SU-DHL-6 (cell line): ENCODE results near the gene EME2.

ENCODE experiments used
- H2AFZ ChIP-seq: fragments of 200-600 bp; sonication (generic); 2 replicates; pipeline ENCODE4 v1.6.1; 2014; ENCODE audit warnings: low read depth, mild to moderate bottlenecking, moderate library complexity, mixed read lengths, antibody characterized with exemption, low read length; ENCODE audit not compliant: severe bottlenecking
- H3F3A ChIP-seq: fragments of 200-600 bp; shearing (Covaris generic); 2 replicates; pipeline ENCODE4 v1.6.0; 2016; ENCODE audit warnings: antibody characterized with exemption, mild to moderate bottlenecking; ENCODE audit not compliant: insufficient read depth
- H3K27ac ChIP-seq: fragments of 200-600 bp; sonication (generic); 2 replicates; pipeline ENCODE4 v1.5.1; 2016; ENCODE audit warnings: low read depth, mild to moderate bottlenecking, low read length, moderate library complexity, mixed read lengths
- H3K27me3 ChIP-seq: fragments of 200-600 bp; sonication (generic), shearing (Covaris generic); 2 replicates; pipeline ENCODE4 v1.6.0; 2014; ENCODE audit warnings: mild to moderate bottlenecking, low read length
- H3K36me3 ChIP-seq: fragments of 200-600 bp; sonication (generic); 2 replicates; pipeline ENCODE4 v1.6.1; 2014; ENCODE audit warnings: mild to moderate bottlenecking, low read length, mixed read lengths
- H3K4me2 ChIP-seq: fragments of 300-600, 200-600 bp; shearing (Covaris generic), sonication (generic); 2 replicates; pipeline ENCODE4 v1.6.0; 2014; ENCODE audit warnings: low read length, low read depth, mild to moderate bottlenecking; ENCODE audit not compliant: poor library complexity, severe bottlenecking
- H3K4me3 ChIP-seq: fragments of 200-600 bp; sonication (generic); 2 replicates; pipeline ENCODE4 v1.5.1; 2014; ENCODE audit warnings: antibody characterized with exemption, low read length, mild to moderate bottlenecking, mixed read lengths; ENCODE audit not compliant: insufficient read depth, poor library complexity, severe bottlenecking
- H3K79me2 ChIP-seq: fragments of 200-600 bp; sonication (generic); 2 replicates; pipeline ENCODE4 v1.6.1; 2014; ENCODE audit warnings: mild to moderate bottlenecking, low read length, moderate library complexity; ENCODE audit not compliant: insufficient read depth
- H3K9ac ChIP-seq: fragments of 200-600 bp; sonication (generic); 2 replicates; pipeline ENCODE4 v1.7.0; 2014; ENCODE audit warnings: mild to moderate bottlenecking, low read length
- H3K9me2 ChIP-seq: fragments of 200-600 bp; sonication (generic); replicated peaks from 2 replicates; pipeline ENCODE4 v1.6.1; 2014; ENCODE audit warnings: low read length; ENCODE audit not compliant: insufficient read depth
- H3K9me3 ChIP-seq: fragments of 200-600 bp; sonication (generic); 2 replicates; pipeline ENCODE4 v1.6.1; 2014; ENCODE audit warnings: low read length, mixed read lengths; ENCODE audit not compliant: insufficient read depth
- H4K20me1 ChIP-seq: fragments of 200-600 bp; sonication (generic); 2 replicates; pipeline ENCODE4 v1.6.1; 2014; ENCODE audit warnings: low read depth, mild to moderate bottlenecking, antibody characterized with exemption, low read length, moderate library complexity, mixed read lengths
- EZH2phosphoT487 ChIP-seq: fragments of 200-600 bp; sonication (generic), shearing (Covaris generic); conservative IDR thresholded peaks from 2 replicates; pipeline ENCODE4 v1.6.1; 2018; ENCODE audit warnings: mild to moderate bottlenecking, antibody characterized with exemption, low read length, moderate library complexity, mixed read lengths
- TF ChIP-seq, protein P1 (sequence below): fragments of 200-600 bp; sonication (generic); IDR thresholded peaks from one replicate; pipeline ENCODE4 v1.5.1; 2017; ENCODE audit warnings: antibody characterized with exemption, mild to moderate bottlenecking, low read length, moderate library complexity; ENCODE audit not compliant: insufficient read depth, poor library complexity, severe bottlenecking

Gene EME2

DNA sequence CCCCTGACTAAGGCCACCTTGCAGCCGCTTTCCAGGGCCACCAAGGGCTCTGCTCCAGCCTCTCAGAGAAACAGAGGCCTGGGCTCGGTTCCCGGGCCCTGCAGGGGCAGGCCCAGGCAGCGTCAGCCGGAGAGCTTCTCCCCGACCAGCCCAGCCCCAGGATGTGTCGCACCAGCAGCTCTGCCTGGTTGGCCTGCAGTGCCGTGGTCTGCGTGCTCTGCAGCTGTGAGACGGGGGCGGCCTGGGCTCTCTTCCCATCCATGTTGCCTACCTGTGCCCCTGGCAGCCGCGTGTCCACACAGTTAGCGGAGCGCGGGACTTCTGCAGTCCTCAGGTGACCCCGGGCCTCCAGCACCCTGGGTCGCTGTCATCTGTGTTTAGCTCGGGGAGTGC, 16.1 kb downstream of the EME2 start:
- Histone ChIP-seq H3K4me2 (no peak overlapping the region), H4K20me1 (no peaks in the 10 kb centered on the region), H2AFZ (no peak overlapping the region), H3K4me3 (no peak overlapping the region), H3K9me2 (no peaks in the 10 kb centered on the region), H3K27ac (no peak overlapping the region), H3K79me2 (peaks cover 25% of the 10 kb centered on the region), H3K9ac (no peak overlapping the region), H3F3A (no peaks in the 10 kb centered on the region), H3K9me3 (no peaks in the 10 kb centered on the region), H3K36me3 (no peaks in the 10 kb centered on the region), H3K27me3 (no peaks in the 10 kb centered on the region)
- no peak for TF ChIP-seq EZH2phosphoT487
- TF ChIP-seq, protein P1, sequence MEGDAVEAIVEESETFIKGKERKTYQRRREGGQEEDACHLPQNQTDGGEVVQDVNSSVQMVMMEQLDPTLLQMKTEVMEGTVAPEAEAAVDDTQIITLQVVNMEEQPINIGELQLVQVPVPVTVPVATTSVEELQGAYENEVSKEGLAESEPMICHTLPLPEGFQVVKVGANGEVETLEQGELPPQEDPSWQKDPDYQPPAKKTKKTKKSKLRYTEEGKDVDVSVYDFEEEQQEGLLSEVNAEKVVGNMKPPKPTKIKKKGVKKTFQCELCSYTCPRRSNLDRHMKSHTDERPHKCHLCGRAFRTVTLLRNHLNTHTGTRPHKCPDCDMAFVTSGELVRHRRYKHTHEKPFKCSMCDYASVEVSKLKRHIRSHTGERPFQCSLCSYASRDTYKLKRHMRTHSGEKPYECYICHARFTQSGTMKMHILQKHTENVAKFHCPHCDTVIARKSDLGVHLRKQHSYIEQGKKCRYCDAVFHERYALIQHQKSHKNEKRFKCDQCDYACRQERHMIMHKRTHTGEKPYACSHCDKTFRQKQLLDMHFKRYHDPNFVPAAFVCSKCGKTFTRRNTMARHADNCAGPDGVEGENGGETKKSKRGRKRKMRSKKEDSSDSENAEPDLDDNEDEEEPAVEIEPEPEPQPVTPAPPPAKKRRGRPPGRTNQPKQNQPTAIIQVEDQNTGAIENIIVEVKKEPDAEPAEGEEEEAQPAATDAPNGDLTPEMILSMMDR, result no peak

DNA sequence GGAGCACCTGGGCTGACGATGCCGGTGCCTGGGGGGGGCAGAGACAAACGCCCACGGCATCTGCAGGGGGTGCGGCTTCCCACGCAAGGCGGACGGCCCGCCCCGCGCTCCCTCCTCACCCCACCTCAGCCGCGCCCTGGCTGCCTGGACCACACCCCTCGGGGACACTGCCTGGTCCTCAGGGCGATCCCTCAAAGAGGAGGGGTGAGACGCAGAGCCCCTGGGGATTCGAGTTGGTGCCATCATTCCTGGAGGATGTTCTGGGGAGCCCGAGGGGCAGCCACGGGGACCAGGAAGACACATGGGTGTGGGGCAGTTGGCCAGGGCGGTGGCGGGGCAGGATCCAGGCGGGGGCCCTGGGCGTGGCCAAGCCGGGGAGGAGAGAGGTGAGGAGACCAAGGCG, 17.0 kb downstream of the EME2 start:
- Histone ChIP-seq H4K20me1 (no peaks in the 10 kb centered on the region), H3K9ac (no peak overlapping the region), H3K4me2 (no peak overlapping the region), H3K4me3 (no peak overlapping the region), H3K27me3 (no peaks in the 10 kb centered on the region), H3K27ac (no peak overlapping the region), H3F3A (no peaks in the 10 kb centered on the region), H3K9me3 (no peaks in the 10 kb centered on the region), H3K36me3 (no peaks in the 10 kb centered on the region), H3K9me2 (no peaks in the 10 kb centered on the region), H2AFZ (no peak overlapping the region), H3K79me2 (peaks cover 16% of the 10 kb centered on the region)
- no peak for TF ChIP-seq EZH2phosphoT487
- TF ChIP-seq, protein P1, result no peak

DNA sequence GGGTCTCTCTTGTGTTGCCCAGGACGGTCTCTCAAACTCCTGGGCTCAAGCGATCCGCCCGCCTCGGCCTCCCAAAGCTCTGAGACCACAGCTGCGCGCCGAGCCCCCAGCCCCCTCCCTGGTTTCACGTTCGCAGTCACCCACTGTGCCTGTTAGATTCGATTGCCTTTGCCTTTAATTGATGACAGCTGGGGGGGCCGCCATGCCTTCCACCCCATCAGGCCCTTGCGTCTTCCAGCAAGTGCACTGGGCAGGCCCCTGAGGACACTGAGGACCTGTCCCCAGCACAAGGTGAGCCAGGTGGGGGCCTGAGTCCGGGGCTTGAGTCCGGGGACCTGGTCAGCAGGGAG, 17.6 kb downstream of the EME2 start:
- Histone ChIP-seq H4K20me1 (no peaks in the 10 kb centered on the region), H3K79me2 (peaks cover 12% of the 10 kb centered on the region), H3K36me3 (no peaks in the 10 kb centered on the region), H3K4me3 (no peak overlapping the region), H3K4me2 (no peak overlapping the region), H3K9me3 (no peaks in the 10 kb centered on the region), H3K9me2 (no peaks in the 10 kb centered on the region), H3K9ac (no peak overlapping the region), H2AFZ (no peak overlapping the region), H3K27ac (no peak overlapping the region), H3F3A (no peaks in the 10 kb centered on the region), H3K27me3 (no peaks in the 10 kb centered on the region)
- TF ChIP-seq, protein P1, result no peak
- no peak for TF ChIP-seq EZH2phosphoT487
